GM21526 (cell line): ENCODE measurements around the gene ABCA2.
"Not testable (repeated sequence)": the region's sequence is repeated elsewhere in the genome, so short reads cannot be mapped to it uniquely, and the experiment has no call there.

Experiments used
- ATAC-seq: cut with Tn5 transposase; IDR thresholded peaks from one replicate; pipeline ENCODE4 v1.9.1; 2021; ENCODE audit warnings: moderate library complexity; ENCODE audit not compliant: unreplicated experiment, low FRiP score

ABCA2 gene

DNA sequence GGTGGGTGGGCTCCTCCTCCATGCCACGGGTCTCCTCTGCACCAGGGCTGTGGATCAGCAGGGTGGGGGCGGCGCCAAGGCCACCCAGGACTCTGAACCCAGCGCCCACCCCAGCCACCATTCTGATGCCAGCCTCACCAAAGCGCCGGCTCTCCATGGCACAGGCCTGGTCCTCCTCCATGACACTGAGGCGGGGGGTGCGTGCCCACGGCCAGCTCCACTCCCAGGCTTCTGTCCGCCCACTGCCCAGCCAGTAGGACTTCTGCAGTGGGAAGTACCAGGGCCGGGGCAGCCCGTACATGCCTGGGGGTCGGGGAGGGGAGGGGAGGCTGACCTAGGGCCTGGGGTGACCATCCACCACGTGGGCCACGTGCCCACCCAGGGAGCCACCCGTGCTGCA is 11.6 kb downstream of the ABCA2 start:
- ATAC-seq = no peak

DNA sequence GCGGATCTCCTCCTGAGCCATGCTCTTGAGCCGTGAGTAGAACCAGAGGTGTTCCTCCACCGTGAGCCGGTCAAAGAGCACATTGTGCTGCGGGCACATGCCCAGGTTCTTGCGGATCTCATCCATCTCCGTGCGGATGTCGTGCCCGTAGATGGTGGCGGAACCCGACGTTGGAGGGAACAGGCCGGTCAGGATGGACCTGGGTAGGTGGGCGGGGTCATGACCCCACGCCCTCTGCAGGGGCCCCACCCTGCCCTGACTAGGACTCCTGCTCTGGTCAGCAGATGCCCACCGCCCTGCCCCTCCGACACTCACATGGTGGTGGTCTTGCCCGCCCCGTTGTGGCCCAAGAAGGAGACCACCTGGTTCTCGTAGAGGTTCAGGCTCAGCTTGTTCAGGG is 12.1 kb downstream of the ABCA2 start:
- no peak for ATAC-seq

DNA sequence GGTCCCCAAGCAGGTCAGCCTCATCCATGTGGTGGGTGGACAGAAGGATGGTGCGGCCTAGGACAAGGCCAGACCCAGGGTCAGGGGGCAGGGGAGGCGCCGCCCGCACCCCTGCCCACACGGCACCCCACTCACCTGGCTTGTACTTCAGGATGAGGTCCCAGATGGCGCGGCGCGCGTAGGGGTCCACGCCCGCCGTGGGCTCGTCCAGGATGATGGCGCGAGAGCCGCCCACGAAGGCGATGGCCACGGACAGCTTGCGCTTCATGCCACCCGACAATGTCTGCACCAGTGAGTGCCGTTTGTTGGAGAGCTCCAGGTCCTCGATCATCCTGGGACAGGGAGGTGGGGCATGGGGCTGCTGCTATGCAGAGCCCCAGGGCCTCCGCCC is 12.5 kb downstream of the ABCA2 start:
- ATAC-seq = no peak

DNA sequence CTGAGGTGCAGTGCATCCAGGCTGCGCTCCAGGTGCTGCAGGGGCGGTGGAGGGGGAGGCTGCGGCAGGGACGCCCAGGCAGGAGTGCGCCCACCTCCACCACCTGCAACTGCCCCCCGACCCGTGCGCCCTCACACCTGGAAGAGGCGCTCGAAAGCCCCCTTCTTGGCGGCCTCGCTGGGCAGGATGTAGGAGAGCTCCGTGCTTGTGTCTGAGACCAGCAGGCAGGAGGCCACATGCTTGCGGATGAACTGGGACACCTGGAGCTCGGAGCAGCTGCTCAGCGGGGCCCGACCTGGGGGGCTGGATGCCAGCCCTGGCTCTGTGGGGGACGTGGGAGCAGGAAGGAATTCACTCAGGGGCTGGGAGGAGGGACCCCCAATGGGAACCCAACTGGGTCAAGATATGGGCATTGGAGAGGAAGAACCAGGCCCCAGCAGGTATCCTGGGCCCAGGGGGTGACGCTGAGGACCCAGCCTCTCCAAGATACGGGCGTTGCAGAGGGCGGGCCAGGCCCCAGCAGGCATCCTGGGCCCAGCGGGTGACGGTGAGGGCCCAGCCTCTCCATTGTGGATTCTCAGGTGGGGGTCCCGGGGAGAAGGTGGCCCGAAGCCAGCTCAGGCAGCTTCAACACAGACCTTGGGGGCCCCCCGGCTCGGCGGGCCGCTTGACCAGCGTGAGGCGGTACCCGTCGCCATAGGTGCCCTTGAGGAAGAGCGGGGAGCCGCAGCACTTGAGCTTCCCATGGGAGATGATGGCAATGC is 13.1 kb downstream of the ABCA2 start:
- no peak for ATAC-seq

DNA sequence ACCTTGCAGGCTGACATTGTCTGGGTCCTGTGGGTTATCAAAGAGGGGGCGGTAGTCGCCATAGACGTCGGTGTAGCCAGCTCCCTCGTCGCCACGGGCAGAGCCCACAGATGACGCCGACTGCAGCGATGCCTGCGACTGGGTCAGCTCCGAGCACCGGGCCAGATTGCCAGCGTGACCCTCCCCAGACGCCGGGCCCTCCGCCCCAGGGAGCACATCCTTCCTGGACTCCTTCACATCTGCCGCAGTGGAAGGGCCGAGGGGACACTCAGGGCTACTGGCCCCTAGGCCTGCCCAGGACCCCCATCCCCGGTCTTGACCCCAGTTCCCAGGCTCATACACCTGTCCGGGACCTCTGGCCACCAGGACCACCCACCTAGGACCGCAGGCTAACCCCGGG is 13.9 kb downstream of the ABCA2 start:
- ATAC-seq = no peak

DNA sequence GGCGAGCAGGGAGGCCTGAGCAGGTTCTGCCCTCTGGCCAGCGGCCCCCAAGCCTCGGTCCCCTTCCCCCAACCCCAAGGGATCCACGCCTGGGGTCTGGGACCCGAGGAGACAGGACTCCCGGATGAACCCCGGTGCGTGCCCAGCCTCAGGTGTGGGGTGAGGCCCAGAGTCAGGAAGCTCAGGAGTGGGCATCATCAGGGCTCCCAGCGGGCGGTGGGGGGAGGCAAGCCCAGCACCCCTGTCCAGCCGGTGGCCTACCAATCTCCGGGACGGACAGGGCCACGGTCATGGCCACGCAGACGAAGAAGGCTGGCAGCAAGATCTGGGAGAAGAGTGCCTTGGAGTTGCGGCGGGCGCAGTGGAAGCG is 14.5 kb downstream of the ABCA2 start:
- ATAC-seq = no peak

DNA sequence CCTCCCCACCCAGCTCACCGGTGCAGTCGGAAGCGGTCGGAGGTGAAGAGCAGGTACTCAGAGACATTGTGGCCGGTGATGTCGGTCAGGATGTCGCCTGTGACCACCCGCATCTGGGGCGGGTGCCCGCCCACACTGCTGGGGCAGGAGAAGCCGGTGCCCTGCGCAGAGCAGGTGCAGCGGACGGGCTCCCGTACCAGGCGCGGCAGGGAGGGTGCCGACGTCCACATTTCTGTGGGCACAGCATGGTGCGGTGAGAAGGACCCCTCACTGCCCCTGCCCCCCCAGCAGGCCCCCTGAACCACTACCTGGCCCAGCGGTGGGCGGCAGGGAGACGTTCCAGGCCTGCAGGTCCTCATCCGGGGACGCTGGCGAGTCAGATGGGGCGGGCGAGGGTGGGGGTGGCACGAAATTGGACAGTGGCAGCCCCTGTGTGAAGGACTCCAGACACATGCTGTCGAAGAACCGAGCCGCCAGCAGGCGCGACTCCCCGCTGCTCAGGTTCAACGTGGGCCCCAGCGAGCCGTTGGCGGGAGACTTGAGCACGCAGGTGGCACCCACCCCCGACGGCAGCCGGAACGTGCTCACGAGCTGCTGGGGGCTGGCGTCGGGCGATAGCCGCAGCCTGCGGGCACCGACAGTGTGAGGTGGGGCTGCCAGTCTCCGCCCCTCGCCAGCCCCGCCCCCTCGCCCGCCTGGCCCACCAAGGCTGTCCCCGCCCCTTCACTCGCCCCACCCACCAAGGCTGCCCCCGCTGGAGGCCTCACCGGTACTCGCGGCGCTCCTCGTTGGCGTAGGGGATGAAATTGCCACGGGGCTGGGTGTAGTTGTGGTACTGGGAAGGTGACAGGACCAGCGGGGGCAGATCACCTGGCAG is 15.1 kb downstream of the ABCA2 start:
- ATAC-seq = no peak

DNA sequence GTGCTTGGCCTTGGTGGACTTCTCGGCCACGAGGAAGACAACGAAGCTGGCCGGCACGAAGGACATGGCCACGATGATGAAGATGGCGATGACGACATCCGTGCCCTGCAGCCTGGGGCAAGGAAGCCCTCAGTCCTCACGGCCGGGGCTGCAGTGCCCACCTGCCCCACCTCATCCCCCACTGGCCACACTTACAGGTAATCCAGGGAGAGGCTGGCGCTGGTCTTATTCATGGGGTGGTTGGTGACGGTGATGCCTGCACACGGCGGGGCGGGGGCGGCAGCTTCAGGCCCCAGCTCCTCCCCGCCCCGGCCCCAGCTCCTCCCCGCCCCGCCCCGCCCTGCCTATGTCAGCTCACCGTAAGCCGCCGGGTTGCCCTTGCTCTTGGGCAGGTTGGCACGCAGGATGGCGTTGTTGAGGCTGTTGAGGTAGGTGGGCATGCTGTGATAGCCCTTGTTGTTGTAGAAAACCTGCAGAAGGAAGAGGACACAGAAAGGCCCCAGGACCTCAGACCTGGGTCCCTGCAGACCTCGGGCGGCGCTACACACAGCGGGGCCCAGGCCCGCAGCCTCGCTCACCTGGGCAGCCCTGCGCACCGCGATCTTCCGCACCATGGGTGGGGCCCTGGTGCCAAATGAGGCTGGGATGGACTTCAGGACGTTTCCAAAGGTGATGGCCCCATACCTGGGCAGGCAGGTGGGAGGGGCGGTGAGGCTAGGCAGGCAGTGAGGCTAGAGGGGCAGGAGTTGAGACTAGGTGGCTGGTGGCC is 15.9 kb downstream of the ABCA2 start:
- no peak for ATAC-seq

DNA sequence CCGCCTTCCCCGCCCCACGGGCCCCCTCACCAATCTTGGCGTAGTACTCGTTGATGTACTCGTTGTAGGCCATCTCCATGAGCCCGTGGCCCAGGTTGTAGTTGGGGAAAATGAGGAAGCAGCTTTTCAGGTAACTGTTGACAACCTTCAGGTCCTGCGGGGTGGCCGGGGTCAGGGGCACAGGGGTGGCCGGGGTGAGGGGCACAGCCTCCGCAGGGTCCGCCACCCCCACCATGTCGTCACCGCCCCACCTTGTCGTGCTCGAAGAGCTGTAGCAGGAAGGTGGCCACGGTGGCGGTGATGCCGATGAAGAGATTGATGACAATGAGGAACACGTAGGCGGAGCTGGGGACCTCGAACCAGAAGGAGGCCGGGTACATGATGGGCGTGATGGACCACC is 16.9 kb downstream of the ABCA2 start:
- no peak for ATAC-seq

DNA sequence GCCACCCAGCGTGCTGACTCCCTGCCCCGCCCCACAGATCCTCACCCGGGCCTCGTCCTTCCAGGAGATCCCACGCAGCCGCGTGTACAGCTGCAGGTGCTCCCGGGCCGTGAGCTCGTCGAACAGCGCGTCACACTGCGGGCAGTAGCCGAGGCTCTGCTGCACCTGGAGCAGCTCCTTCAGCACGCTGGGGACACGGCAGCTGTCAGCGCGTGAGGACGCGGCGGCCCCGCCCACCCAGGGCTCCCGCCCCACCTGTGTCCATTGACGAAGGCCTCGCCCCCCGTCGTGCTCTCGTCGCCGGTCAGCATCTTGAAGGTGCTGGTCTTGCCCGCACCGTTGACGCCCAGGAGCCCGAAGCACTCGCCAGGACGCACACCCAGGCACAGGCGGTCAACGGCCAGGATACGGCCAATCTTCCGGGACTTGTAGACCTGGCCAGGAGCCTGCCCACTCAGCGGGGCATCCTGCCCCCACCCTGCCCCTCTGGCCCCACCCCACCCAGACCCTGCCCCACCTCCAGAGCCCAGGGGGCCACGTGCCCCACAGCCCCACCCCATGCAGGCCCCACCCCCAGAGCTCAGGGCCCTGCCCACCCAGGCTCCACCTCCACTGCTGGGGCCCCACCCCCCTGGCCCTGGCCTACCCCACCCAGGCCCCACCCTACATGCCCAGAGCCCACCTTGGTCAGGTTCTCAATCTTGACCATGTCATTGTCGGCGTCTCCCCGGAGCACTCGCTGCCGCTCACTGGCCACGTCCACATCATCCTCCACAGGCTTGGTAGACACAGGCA is 17.9 kb downstream of the ABCA2 start:
- no peak for ATAC-seq

DNA sequence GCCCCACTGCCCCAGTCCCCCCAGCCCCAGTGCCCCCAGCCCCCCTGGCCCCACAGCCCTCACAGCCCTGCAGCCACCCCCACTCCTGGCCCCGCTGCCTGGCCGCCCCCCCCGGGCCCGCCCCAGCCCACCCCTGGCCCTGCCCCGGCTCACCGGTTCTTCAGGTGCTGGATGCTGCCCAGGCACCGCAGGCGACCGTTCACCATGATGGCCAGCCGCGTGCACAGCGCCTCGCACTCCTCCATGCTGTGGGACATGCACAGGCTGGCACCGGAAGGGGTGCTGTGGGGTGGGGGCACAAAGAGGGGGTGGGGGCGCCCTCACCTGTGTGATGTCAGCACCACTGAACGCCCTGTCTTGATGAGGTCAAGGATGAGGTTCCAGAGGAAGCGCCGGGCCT is 18.8 kb downstream of the ABCA2 start:
- no peak for ATAC-seq

DNA sequence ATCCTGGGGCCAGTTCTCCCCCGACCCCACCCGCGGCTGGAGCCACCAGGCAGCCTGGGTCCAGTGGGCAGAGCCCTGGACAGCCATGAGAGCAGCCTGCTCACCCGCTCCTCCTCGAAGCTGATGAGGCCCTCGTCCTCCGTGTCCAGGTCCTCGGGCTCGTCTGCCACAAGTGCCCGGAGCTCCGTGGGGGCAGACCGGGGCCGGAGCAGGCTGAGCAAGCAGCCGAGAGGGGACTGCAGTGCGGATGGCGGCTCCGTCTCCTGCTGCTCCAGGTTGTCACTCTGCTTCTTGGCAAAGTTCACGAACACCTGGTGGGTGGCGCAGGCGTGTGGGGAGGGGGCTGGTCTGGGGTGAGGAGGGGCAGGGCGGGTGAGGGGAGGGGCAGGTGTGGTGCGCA is 19.7 kb downstream of the ABCA2 start:
- ATAC-seq = no peak

DNA sequence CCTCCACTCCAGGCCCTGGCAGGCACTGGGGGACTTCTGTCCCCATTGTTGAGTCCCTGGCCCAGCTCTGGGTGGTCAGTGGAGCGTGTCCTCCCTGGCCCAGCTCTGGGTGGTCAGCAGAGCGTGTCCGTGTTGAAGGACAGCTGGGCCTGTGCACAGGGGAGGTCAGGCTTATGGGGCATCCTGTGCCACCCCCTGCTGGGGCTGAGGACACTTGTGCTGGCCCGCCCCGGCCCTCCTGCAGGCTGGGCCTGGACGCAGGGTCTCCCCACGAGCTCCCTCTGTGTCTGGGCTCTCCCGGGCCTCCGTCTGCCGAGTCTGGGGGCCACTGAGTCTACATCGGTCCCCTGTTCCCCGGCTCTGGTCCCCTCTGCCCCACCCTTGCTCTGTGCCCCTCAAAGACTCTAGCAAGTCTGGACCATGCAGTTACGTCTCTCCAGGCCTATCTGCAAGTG is 20.2 kb downstream of the ABCA2 start:
- no peak for ATAC-seq

DNA sequence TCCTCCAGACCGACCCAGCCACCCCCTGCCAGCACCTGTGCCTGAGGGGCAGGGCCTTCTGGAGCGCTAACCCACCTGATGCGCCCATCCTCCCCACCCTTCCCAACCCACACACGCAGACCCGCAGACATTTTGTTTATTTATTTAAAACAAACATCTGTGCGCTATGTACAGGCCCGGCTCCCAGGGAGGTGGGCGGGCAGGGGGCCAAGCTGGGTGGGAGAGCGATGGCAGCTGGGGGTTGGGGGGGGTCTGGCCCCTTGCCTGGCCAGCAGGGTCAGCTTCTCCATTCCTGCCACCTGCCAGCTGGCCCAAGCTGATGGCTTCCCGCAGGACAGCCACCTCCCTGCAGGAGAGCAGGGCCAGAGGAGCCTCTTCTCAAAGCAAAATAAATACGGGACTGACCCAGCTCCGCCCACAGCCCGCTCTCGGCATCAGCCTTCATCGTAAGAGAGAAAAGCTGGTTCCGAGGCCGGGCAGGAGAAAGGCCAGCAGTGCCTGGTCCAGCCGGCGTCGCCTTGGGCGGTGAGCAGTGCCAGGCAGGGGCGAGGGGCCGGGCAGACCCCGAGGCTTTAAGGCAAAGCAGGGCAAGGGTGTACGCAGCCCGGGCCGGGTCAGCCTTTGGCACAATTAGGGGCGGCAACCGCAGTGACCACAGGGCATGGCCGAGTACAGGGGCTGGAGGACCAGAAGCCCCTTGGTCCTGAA is 20.8 kb downstream of the ABCA2 start:
- ATAC-seq = no peak

DNA sequence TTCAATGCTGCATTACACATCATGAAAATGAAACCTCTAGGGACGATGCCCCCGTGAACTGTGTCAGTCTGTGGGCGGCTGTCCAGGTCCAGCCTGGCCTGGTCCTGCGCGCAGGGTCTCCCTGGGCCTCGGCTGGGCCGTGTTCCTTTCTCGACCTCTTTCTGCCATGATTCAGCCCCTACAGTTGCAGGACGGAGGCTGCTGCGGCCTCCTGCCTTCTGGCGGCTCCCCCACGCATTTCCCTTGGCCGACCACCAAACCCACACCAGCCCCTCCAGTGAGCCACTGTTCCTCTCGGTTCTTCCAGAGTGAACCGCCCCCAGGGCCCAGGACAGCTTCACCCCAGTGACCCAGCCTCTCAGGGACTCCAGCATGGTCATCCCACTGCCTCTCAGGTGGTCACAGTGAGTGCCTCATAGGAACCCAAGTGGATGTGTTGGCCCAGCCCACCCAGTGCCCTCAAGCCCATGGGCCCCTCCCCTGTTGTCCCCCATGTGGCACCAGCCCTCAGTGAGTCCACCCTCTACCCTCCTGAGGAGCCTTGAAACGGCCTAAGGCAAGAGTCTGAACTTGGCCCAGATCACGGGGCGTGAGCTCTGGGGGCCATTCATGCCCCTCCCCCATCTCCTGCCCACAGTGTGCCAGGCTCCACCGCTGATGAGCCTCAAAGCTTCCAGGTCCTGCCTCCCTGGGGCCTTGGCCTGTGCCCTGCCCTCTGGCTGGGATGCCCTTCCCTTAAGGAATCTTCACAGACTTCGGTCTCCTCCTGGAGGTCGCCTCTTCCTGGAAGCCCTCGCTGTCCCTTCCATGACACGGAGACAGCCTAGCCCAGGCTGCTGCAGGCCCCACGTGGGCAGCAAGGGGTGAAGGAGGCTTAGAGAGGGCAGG is 21.7 kb downstream of the ABCA2 start:
- no peak for ATAC-seq

DNA sequence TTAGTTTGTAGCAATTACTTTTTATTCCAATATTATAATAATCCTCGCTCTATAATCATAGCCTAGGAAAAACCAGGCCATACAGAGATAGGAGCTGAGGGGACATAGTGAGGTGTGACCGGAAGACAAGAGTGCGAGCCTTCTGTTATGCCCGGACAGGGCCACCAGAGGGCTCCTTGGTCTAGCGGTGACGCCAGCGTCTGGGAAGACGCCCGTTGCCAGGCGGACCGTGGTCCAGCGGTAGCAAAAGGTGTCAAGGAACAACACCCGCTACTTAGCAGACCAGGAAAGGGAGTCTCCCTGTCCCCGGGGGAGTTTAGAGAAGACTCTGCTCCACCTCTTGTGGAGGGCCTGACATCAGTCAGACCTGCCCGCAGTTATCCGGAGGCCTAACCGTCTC is 23.8 kb downstream of the ABCA2 start:
- not testable (repeated sequence) for ATAC-seq

DNA sequence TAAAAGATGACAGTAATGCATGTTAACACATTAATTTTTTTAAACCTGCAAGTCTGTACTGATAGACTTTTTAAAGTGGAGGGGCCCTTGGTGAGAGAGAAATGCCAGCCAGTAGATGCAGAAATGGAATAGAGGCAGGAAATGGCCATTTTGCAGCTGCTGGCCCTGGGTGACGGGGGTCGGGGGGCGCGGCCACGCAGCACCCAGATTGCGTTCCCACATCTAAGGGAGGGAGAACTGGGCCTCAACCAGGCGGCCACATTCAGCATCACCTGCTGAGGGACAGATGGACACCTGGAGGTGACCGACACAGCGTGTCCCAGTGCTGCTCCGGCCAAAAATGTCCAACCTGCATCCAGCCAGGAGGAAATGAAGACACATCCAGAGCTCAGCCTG is 25.4 kb downstream of the ABCA2 start:
- no peak for ATAC-seq

DNA sequence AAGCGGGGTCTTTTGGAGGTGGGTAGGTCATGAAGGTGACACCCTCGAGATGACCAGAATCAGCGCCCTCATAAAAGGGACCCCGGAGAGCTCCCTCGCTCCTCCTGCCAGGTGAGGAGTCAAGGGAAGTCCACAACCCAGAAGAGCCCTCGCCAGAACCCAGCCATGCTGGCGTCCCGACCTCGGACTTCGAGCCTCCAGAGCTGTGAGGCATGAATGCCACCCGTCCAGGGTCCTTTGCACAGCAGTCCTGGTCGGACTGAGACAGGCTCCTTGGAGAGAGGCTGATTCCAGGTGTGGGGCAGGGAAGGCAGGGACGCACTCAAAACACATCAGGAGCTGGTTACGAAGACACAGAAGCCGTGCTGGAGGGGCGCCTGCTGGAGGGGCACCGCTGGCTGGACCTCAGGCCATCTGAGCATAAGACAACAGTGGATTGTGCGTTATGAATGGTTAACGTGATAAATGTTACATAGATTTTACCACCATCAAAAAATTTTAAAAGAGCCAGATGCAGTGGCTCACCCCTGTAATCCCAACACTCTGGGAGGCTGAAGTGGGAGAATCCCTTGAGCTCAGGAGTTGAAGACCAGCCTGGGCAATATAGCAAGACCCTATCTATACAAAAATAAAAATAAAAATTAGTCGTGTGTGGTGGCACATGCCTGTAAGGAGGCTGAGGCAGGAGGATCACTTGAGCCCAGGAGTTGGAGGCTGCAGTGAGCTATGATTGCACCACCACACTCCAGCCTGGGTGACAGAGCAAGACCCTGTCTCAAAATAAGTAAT is 26.0 kb downstream of the ABCA2 start:
- no peak for ATAC-seq
